ENCODE measurements around the gene FBXL17. TPM values are rescaled to one million over a fixed set of nuclear protein-coding genes. Genes with fewer than 3 reads are reported as not detected.

Gene FBXL17
- total and polyA plus RNA-seq, 4 donors, result 2.1 to 14.1 (median 6.3) TPM

GRCh38 chr5:108093186-108093585 is 288.7 kb downstream of the FBXL17 start:
- TF ChIP-seq YY1 (IDR thresholded peaks at IDR 0.05) (no peak), REST (IDR thresholded peaks at IDR 0.05) (no peak), GABPA (IDR thresholded peaks at IDR 0.05 in 1 of 2, conservative IDR thresholded peaks at IDR 0.05 in 1 of 2) (no peak), FOXA1 (IDR thresholded peaks at IDR 0.05) (no peak), SP1 (IDR thresholded peaks at IDR 0.05) (no peak), CTCF (IDR thresholded peaks at IDR 0.05; ENCODE audit: low read depth, low read length, missing input control) (peak; percentile 16), EGR1 (IDR thresholded peaks at IDR 0.05; ENCODE audit: low read depth in 2 of 2) (no peak), RAD21 (IDR thresholded peaks at IDR 0.05) (peak; percentile 34 to 40)
- Histone ChIP-seq H3K4me1 (ENCODE audit: control insufficient read depth in 4 of 4, insufficient read depth in 4 of 4, low read length in 3 of 4) (no peaks in the 10 kb centered on the region), H3K27ac (ENCODE audit: low read depth in 1 of 2, low read length in 2 of 2) (no peak overlapping the region), H3K4me3 (ENCODE audit: low read depth in 1 of 3, low read length in 3 of 3) (no peak overlapping the region), H3K9me3 (ENCODE audit: control insufficient read depth in 4 of 4, low read length in 3 of 4) (no peaks in the 10 kb centered on the region), H3K9ac (ENCODE audit: low read depth in 1 of 2, low read length in 2 of 2) (no peak overlapping the region), H3K36me3 (ENCODE audit: control insufficient read depth in 4 of 4, insufficient read depth in 3 of 4, low read depth in 1 of 4, low read length in 3 of 4) (no peaks in the 10 kb centered on the region), H3K27me3 (ENCODE audit: control insufficient read depth in 4 of 4, insufficient read depth in 4 of 4, low read length in 3 of 4) (no peaks in the 10 kb centered on the region)
- 46% methylated on average over 2 of the region's 2 CpGs for WGBS
- DNase-seq (ENCODE audit: low spot score), result no peak

GRCh38 chr5:108090946-108091345 is 291.0 kb downstream of the FBXL17 start:
- no peaks in the 10 kb centered on the region for H3K4me1 ChIP-seq (ENCODE audit: control insufficient read depth in 4 of 4, insufficient read depth in 4 of 4, low read length in 3 of 4)
- H3K36me3 ChIP-seq (ENCODE audit: control insufficient read depth in 4 of 4, insufficient read depth in 3 of 4, low read depth in 1 of 4, low read length in 3 of 4), result no peaks in the 10 kb centered on the region
- no peak for DNase-seq (ENCODE audit: low spot score)
- no peak overlapping the region for H3K27ac ChIP-seq (ENCODE audit: low read depth in 1 of 2, low read length in 2 of 2)
- H3K4me3 ChIP-seq (ENCODE audit: low read depth in 1 of 3, low read length in 3 of 3), result no peak overlapping the region
- WGBS, result 89% methylated on average over 4 of the region's 4 CpGs
- H3K9ac ChIP-seq (ENCODE audit: low read depth in 1 of 2, low read length in 2 of 2), result no peak overlapping the region
- H3K9me3 ChIP-seq (ENCODE audit: control insufficient read depth in 4 of 4, low read length in 3 of 4), result no peaks in the 10 kb centered on the region
- no peaks in the 10 kb centered on the region for H3K27me3 ChIP-seq (ENCODE audit: control insufficient read depth in 4 of 4, insufficient read depth in 4 of 4, low read length in 3 of 4)
- TF ChIP-seq MAX (IDR thresholded peaks at IDR 0.05), result no peak
- TF ChIP-seq NR2F2 (IDR thresholded peaks at IDR 0.05), result no peak
- TF ChIP-seq FOXA1 (IDR thresholded peaks at IDR 0.05), result no peak

- Histone ChIP-seq H3K27me3 (ENCODE audit: control insufficient read depth in 4 of 4, insufficient read depth in 4 of 4, low read length in 3 of 4) (no peaks in the 10 kb centered on the region), H3K9ac (ENCODE audit: low read depth in 1 of 2, low read length in 2 of 2) (no peak overlapping the region), H3K4me1 (ENCODE audit: control insufficient read depth in 4 of 4, insufficient read depth in 4 of 4, low read length in 3 of 4) (no peaks in the 10 kb centered on the region), H3K9me3 (ENCODE audit: control insufficient read depth in 4 of 4, low read length in 3 of 4) (no peaks in the 10 kb centered on the region), H3K4me3 (ENCODE audit: low read depth in 1 of 3, low read length in 3 of 3) (no peak overlapping the region), H3K36me3 (ENCODE audit: control insufficient read depth in 4 of 4, insufficient read depth in 3 of 4, low read depth in 1 of 4, low read length in 3 of 4) (no peaks in the 10 kb centered on the region), H3K27ac (ENCODE audit: low read depth in 1 of 2, low read length in 2 of 2) (no peak overlapping the region)
- WGBS, result 82% methylated on average over 7 of the region's 7 CpGs
- no peak for DNase-seq (ENCODE audit: low spot score)
- no peak for TF ChIP-seq EGR1 (IDR thresholded peaks at IDR 0.05; ENCODE audit: low read depth in 2 of 2)
- TF ChIP-seq FOXA1 (IDR thresholded peaks at IDR 0.05), result no peak
- TF ChIP-seq GABPA (IDR thresholded peaks at IDR 0.05 in 1 of 2, conservative IDR thresholded peaks at IDR 0.05 in 1 of 2), result no peak
- TF ChIP-seq NR2F2 (IDR thresholded peaks at IDR 0.05), result no peak
- TF ChIP-seq MAX (IDR thresholded peaks at IDR 0.05), result no peak
- TF ChIP-seq TAF1 (conservative IDR thresholded peaks at IDR 0.05), result no peak
- no peak for TF ChIP-seq YY1 (IDR thresholded peaks at IDR 0.05)
- TF ChIP-seq SP1 (IDR thresholded peaks at IDR 0.05), result no peak
- no peak for TF ChIP-seq ZBTB33 (IDR thresholded peaks at IDR 0.05)
- no peak for TF ChIP-seq HNF4A (conservative IDR thresholded peaks at IDR 0.05)
- TF ChIP-seq HNF4G (IDR thresholded peaks at IDR 0.05), result no peak
- no peak for TF ChIP-seq ATF3 (IDR thresholded peaks at IDR 0.05)
These were observed 297.8 kb downstream of the FBXL17 start for GRCh38 chr5:108084105-108084504.

All from liver (tissue), 9 donors.